ENCODE measurements around the gene OR4D2. TPM values are rescaled to one million over a fixed set of nuclear protein-coding genes. Genes with fewer than 3 reads are reported as not detected.

Gene OR4D2
- total and polyA plus RNA-seq, 2 of the 4 experiments (the other 2 are of a cell fraction) = not detected

GRCh38 chr17:58176200-58176599, 9.4 kb downstream of the OR4D2 start:
- no TSS peak for BruUV-seq (replicated peaks)
- Histone ChIP-seq H2AK9ac (replicated peaks; ENCODE audit: low read depth, low read length, poor library complexity) (no peak overlapping the region), H4K91ac (ENCODE audit: insufficient read depth, low read depth, low read length) (no peak overlapping the region), H3K4me1 (ENCODE audit: control insufficient read depth, insufficient read depth, low read length) (no peaks in the 10 kb centered on the region), H3K4me2 (ENCODE audit: low read depth, low read length) (no peak overlapping the region), H2BK120ac (ENCODE audit: low read depth, low read length) (no peak overlapping the region), H2BK20ac (ENCODE audit: low read depth, low read length) (no peak overlapping the region), H3K18ac (ENCODE audit: low read depth, low read length) (no peak overlapping the region), H3K4ac (ENCODE audit: low read depth, low read length) (no peak overlapping the region), H3K14ac (replicated peaks; ENCODE audit: low read depth, low read length) (no peak overlapping the region), H3K4me3 (ENCODE audit: insufficient read depth, low read depth, low read length) (no peak overlapping the region), H3K27ac (ENCODE audit: insufficient read depth, low read length) (no peak overlapping the region), H4K8ac (ENCODE audit: low read depth in 2 of 2, low read length in 2 of 2) (no peak overlapping the region), H3K79me1 (ENCODE audit: low read depth in 1 of 2, low read length in 2 of 2) (no peaks in the 10 kb centered on the region), H2AFZ (replicated peaks; ENCODE audit: low read length, poor library complexity) (no peak overlapping the region), H3K27me3 (ENCODE audit: control insufficient read depth, insufficient read depth, low read length) (no peaks in the 10 kb centered on the region; the same call in 1 of the 2 replicates), H2BK15ac (ENCODE audit: low read depth, low read length) (no peak overlapping the region), H4K5ac (ENCODE audit: low read depth, low read length) (no peak overlapping the region), H3K23ac (ENCODE audit: low read depth, low read length) (no peak overlapping the region), H3K9me3 (ENCODE audit: control insufficient read depth, insufficient read depth, low read length) (no peaks in the 10 kb centered on the region), H2BK5ac (ENCODE audit: low read depth, low read length, poor library complexity, severe bottlenecking) (no peak overlapping the region), H3K56ac (ENCODE audit: extremely low read depth, insufficient read depth, low read length) (no peak overlapping the region), H4K20me1 (ENCODE audit: insufficient read depth, low read length) (no peaks in the 10 kb centered on the region), H3K36me3 (ENCODE audit: control insufficient read depth, insufficient read depth, low read length) (no peaks in the 10 kb centered on the region), H3K9me1 (ENCODE audit: insufficient read depth, low read length) (no peaks in the 10 kb centered on the region), H2AK5ac (ENCODE audit: low read depth, low read length) (no peak overlapping the region), H3K9ac (ENCODE audit: low read depth, low read length) (no peak overlapping the region)
- TF ChIP-seq SMC3 (IDR thresholded peaks at IDR 0.05; ENCODE audit: low read depth, low read length) (no peak), MAZ (IDR thresholded peaks at IDR 0.05; ENCODE audit: borderline replicate concordance, low read depth, low read length) (no peak), NFE2L2 (IDR thresholded peaks at IDR 0.05; ENCODE audit: low read depth, low read length) (no peak), USF2 (IDR thresholded peaks at IDR 0.05; ENCODE audit: low read depth, low read length) (no peak), RFX5 (IDR thresholded peaks at IDR 0.05; ENCODE audit: low read depth, low read length) (no peak), POLR2A (IDR thresholded peaks at IDR 0.05; ENCODE audit: low read depth, low read length) (no peak), RAD21 (IDR thresholded peaks at IDR 0.05; ENCODE audit: low read length) (no peak), MAFK (IDR thresholded peaks at IDR 0.05; ENCODE audit: low read depth, low read length) (no peak), CEBPB (IDR thresholded peaks at IDR 0.05; ENCODE audit: low read depth, low read length) (no peak), MXI1 (IDR thresholded peaks at IDR 0.05; ENCODE audit: borderline replicate concordance, low read depth, low read length) (no peak), BHLHE40 (IDR thresholded peaks at IDR 0.05; ENCODE audit: low read depth, low read length) (no peak), CTCF (conservative IDR thresholded peaks at IDR 0.05; ENCODE audit: low read depth, low read length) (no peak), CHD1 (IDR thresholded peaks at IDR 0.05; ENCODE audit: low read depth, low read length) (no peak), FOS (IDR thresholded peaks at IDR 0.05; ENCODE audit: low read depth, low read length) (no peak), RCOR1 (IDR thresholded peaks at IDR 0.05; ENCODE audit: insufficient replicate concordance, low read length) (no peak), ELK1 (IDR thresholded peaks at IDR 0.05; ENCODE audit: borderline replicate concordance, low read depth, low read length) (no peak)
- DNase-seq (peak; percentile 25), ATAC-seq (ENCODE audit: low read depth) (0 out of 2 replicates have a peak, but pooled peaks have one; percentile 59)
- in situ Hi-C loops (cut with MboI; ENCODE audit: low sequenced_read_pairs) (no loop called here), intact Hi-C loops (cut with micrococcal nuclease) (loop anchor here (5.0 kb wide), 1 partner anchor 49 kb away; no protein-coding TSS in a partner anchor), dilution Hi-C loops (cut with HindIII; ENCODE audit: low sequenced_read_pairs, unreplicated experiment) (no loop called here)
- WGBS, 2 experiments (ENCODE audit: extremely low coverage in 2 of 2, insufficient read length in 1 of 2) = 69% methylated on average over 3 of the region's 7 CpGs; no CpG with 5 or more reads in 1 of the 2 experiments
- ChIA-PET CTCF (interaction anchor here (0.6 kb wide), 1 partner anchor 28 kb away, joined by 3 read pairs; no protein-coding TSS in a partner anchor), POLR2A (ENCODE audit: unreplicated experiment) (no interaction called here)

All from IMR-90 (cell line).